Trophoblast cell (in vitro differentiated cells and primary cell): ENCODE measurements around the gene SERPINE3.

Source experiments
- DNase-seq, 2 donors: peaks; one replicate each; pipeline ENCODE4 v3.0.0-alpha.2; 2016
- H2AFZ ChIP-seq: 2 replicates; pipeline ENCODE4 v1.6.1; 2013; ENCODE audit warnings: low read length, moderate library complexity, mild to moderate bottlenecking; ENCODE audit not compliant: insufficient read depth, poor library complexity
- H2AK5ac ChIP-seq: 2 replicates; pipeline ENCODE4 v1.6.1; 2013; ENCODE audit warnings: mild to moderate bottlenecking, low read length
- H2BK120ac ChIP-seq: 2 replicates; pipeline ENCODE4 v1.6.1; 2013; ENCODE audit warnings: low read length, mild to moderate bottlenecking, moderate library complexity; ENCODE audit not compliant: insufficient read depth, poor library complexity
- H2BK12ac ChIP-seq: 2 replicates; pipeline ENCODE4 v1.6.1; 2013; ENCODE audit warnings: mild to moderate bottlenecking, low read length, moderate library complexity
- H2BK5ac ChIP-seq: 2 replicates; pipeline ENCODE4 v1.6.1; 2013; ENCODE audit warnings: low read length, low read depth, moderate library complexity, mild to moderate bottlenecking; ENCODE audit not compliant: poor library complexity
- H3K14ac ChIP-seq: 2 replicates; pipeline ENCODE4 v1.6.1; 2013; ENCODE audit warnings: mild to moderate bottlenecking, low read length
- H3K18ac ChIP-seq: 2 replicates; pipeline ENCODE4 v1.6.1; 2013; ENCODE audit warnings: mild to moderate bottlenecking, low read length
- H3K23ac ChIP-seq: 2 replicates; pipeline ENCODE4 v1.6.1; 2013; ENCODE audit warnings: low read length
- H3K27ac ChIP-seq: 2 replicates; pipeline ENCODE4 v1.5.1; 2013; ENCODE audit warnings: low read depth, mild to moderate bottlenecking, inconsistent platforms, low read length, moderate library complexity
- H3K27me3 ChIP-seq: 2 replicates; pipeline ENCODE4 v1.6.1; 2013; ENCODE audit warnings: inconsistent platforms, mild to moderate bottlenecking, low read length, moderate library complexity; ENCODE audit not compliant: insufficient read depth
- H3K36me3 ChIP-seq, 2 experiments: 1 replicate in 1 of 2; 2 replicates in 1 of 2; pipeline ENCODE4 v1.6.1; 2013; ENCODE audit warnings: low read length in 2 of 2, mild to moderate bottlenecking in 2 of 2, moderate library complexity in 1 of 2; ENCODE audit not compliant: insufficient read depth in 2 of 2, control insufficient read depth in 1 of 2
- H3K4ac ChIP-seq: 2 replicates; pipeline ENCODE4 v1.6.1; 2013; ENCODE audit warnings: low read depth, mild to moderate bottlenecking, low read length, moderate library complexity
- H3K4me1 ChIP-seq, 2 experiments: 1 replicate in 1 of 2; 2 replicates in 1 of 2; pipeline ENCODE4 v1.6.1; 2013; ENCODE audit warnings: low read length in 2 of 2, mild to moderate bottlenecking in 2 of 2, moderate library complexity in 1 of 2; ENCODE audit not compliant: insufficient read depth in 2 of 2, control insufficient read depth in 1 of 2
- H3K4me2 ChIP-seq: 2 replicates; pipeline ENCODE4 v1.6.1; 2013; ENCODE audit warnings: inconsistent platforms, mild to moderate bottlenecking, low read length, moderate library complexity
- H3K4me3 ChIP-seq: 2 replicates; pipeline ENCODE4 v1.5.1; 2013; ENCODE audit warnings: mild to moderate bottlenecking, low read depth, low read length, inconsistent platforms
- H3K79me1 ChIP-seq: one replicate; pipeline ENCODE4 v1.6.1; 2013; ENCODE audit warnings: low read length
- H3K79me2 ChIP-seq: 2 replicates; pipeline ENCODE4 v1.6.1; 2013; ENCODE audit warnings: low read length, mild to moderate bottlenecking; ENCODE audit not compliant: control insufficient read depth, insufficient read depth, poor library complexity
- H3K9ac ChIP-seq: 2 replicates; pipeline ENCODE4 v1.6.1; 2013; ENCODE audit warnings: mild to moderate bottlenecking, low read length
- H3K9me3 ChIP-seq: 2 replicates; pipeline ENCODE4 v1.6.1; 2013; ENCODE audit warnings: low read depth, mild to moderate bottlenecking, control low read depth, inconsistent platforms, low read length; ENCODE audit not compliant: insufficient read depth
- H4K12ac ChIP-seq: 2 replicates; pipeline ENCODE4 v1.6.1; 2013; ENCODE audit warnings: low read depth, mild to moderate bottlenecking, low read length, moderate library complexity
- H4K8ac ChIP-seq: 2 replicates; pipeline ENCODE4 v1.6.1; 2013; ENCODE audit warnings: low read depth, mild to moderate bottlenecking, low read length, moderate library complexity
- H4K91ac ChIP-seq: one replicate; pipeline ENCODE4 v1.6.1; 2013; ENCODE audit warnings: low read depth, mild to moderate bottlenecking, low read length, moderate library complexity
- WGBS: extraction: QIAGEN DNeasy Blood & Tissue Kit; methylation state at CpG from one replicate; pipeline ENCODE4 v1.1.7; 2013; ENCODE audit warnings: missing lambda C conversion rate; ENCODE audit not compliant: insufficient read length, insufficient coverage; ENCODE audit errors: extremely low coverage; 5-methylcytosine and 5-hydroxymethylcytosine counted together

Gene SERPINE3

GRCh38 chr13:51330791-51331190, 8.7 kb upstream of the SERPINE3 start:
- no peak overlapping the region for H4K8ac ChIP-seq
- no peak overlapping the region for H3K9ac ChIP-seq
- no peak for DNase-seq
- no peaks in the 10 kb centered on the region for H3K79me2 ChIP-seq
- no peak overlapping the region for H4K91ac ChIP-seq
- no peak overlapping the region for H2BK5ac ChIP-seq
- H3K14ac ChIP-seq = no peak overlapping the region
- WGBS = no CpG with 5 or more reads among the region's 3 CpGs
- no peaks in the 10 kb centered on the region for H3K27me3 ChIP-seq
- no peak overlapping the region for H2AK5ac ChIP-seq
- no peak overlapping the region for H2BK120ac ChIP-seq
- no peak overlapping the region for H2BK12ac ChIP-seq
- no peak overlapping the region for H3K18ac ChIP-seq
- no peaks in the 10 kb centered on the region for H3K4me1 ChIP-seq
- no peaks in the 10 kb centered on the region for H3K79me1 ChIP-seq
- H3K23ac ChIP-seq = no peak overlapping the region
- H3K36me3 ChIP-seq = no peaks in the 10 kb centered on the region
- H3K4ac ChIP-seq = no peak overlapping the region
- no peak overlapping the region for H3K4me3 ChIP-seq
- no peak overlapping the region for H3K27ac ChIP-seq
- no peak overlapping the region for H3K4me2 ChIP-seq
- no peak overlapping the region for H2AFZ ChIP-seq
- H4K12ac ChIP-seq = no peak overlapping the region
- no peaks in the 10 kb centered on the region for H3K9me3 ChIP-seq

GRCh38 chr13:51331354-51331861, 8.1 kb upstream of the SERPINE3 start:
- no peaks in the 10 kb centered on the region for H3K4me1 ChIP-seq
- H3K4me2 ChIP-seq = no peak overlapping the region
- no peak overlapping the region for H3K23ac ChIP-seq
- H4K8ac ChIP-seq = no peak overlapping the region
- no peaks in the 10 kb centered on the region for H3K79me2 ChIP-seq
- H3K27me3 ChIP-seq = no peaks in the 10 kb centered on the region
- no peak overlapping the region for H3K4me3 ChIP-seq
- H3K14ac ChIP-seq = no peak overlapping the region
- H3K9ac ChIP-seq = no peak overlapping the region
- H3K4ac ChIP-seq = no peak overlapping the region
- H3K36me3 ChIP-seq = no peaks in the 10 kb centered on the region
- no peak overlapping the region for H3K18ac ChIP-seq
- no peaks in the 10 kb centered on the region for H3K9me3 ChIP-seq
- no peak overlapping the region for H2BK120ac ChIP-seq
- no peaks in the 10 kb centered on the region for H3K79me1 ChIP-seq
- no peak for DNase-seq
- no peak overlapping the region for H2AFZ ChIP-seq
- no peak overlapping the region for H3K27ac ChIP-seq
- H4K91ac ChIP-seq = no peak overlapping the region
- no peak overlapping the region for H2AK5ac ChIP-seq
- WGBS = no CpG with 5 or more reads among the region's 6 CpGs
- H2BK12ac ChIP-seq = no peak overlapping the region
- H4K12ac ChIP-seq = no peak overlapping the region
- H2BK5ac ChIP-seq = no peak overlapping the region

GRCh38 chr13:51332566-51333361, 6.7 kb upstream of the SERPINE3 start:
- Histone ChIP-seq H3K79me2 (no peaks in the 10 kb centered on the region), H3K79me1 (no peaks in the 10 kb centered on the region), H2BK120ac (no peak overlapping the region), H2BK5ac (no peak overlapping the region), H4K91ac (no peak overlapping the region), H3K36me3 (no peaks in the 10 kb centered on the region), H3K27ac (no peak overlapping the region), H3K9ac (no peak overlapping the region), H3K4ac (no peak overlapping the region), H3K18ac (no peak overlapping the region), H4K8ac (no peak overlapping the region), H3K4me3 (no peak overlapping the region), H3K23ac (no peak overlapping the region), H3K14ac (no peak overlapping the region), H2AFZ (no peak overlapping the region), H4K12ac (no peak overlapping the region), H3K4me2 (no peak overlapping the region), H3K27me3 (no peaks in the 10 kb centered on the region), H3K9me3 (no peaks in the 10 kb centered on the region), H2BK12ac (no peak overlapping the region), H3K4me1 (no peaks in the 10 kb centered on the region), H2AK5ac (no peak overlapping the region)
- no CpG with 5 or more reads among the region's 2 CpGs for WGBS
- peak; percentile 84 to 93 for DNase-seq

- Histone ChIP-seq H3K9ac (no peak overlapping the region), H2AK5ac (no peak overlapping the region), H2BK5ac (no peak overlapping the region), H3K27ac (no peak overlapping the region), H3K4me3 (no peak overlapping the region), H3K14ac (no peak overlapping the region), H4K12ac (no peak overlapping the region), H3K18ac (no peak overlapping the region), H2AFZ (no peak overlapping the region), H2BK120ac (no peak overlapping the region), H3K36me3 (no peaks in the 10 kb centered on the region), H3K4me1 (no peaks in the 10 kb centered on the region), H3K79me2 (no peaks in the 10 kb centered on the region), H2BK12ac (no peak overlapping the region), H3K4ac (no peak overlapping the region), H4K8ac (no peak overlapping the region), H3K4me2 (no peak overlapping the region), H3K9me3 (no peaks in the 10 kb centered on the region), H3K27me3 (no peaks in the 10 kb centered on the region), H3K79me1 (no peaks in the 10 kb centered on the region), H3K23ac (no peak overlapping the region), H4K91ac (no peak overlapping the region)
- no peak for DNase-seq
Observed at GRCh38 chr13:51333421-51333820, 6.1 kb upstream of the SERPINE3 start.
